Bronchial epithelial cell (primary cell): ENCODE measurements around the gene FNDC3B. TPM values are rescaled to one million over a fixed set of nuclear protein-coding genes. Genes with fewer than 3 reads are reported as not detected.

ENCODE experiments used
- DNase-seq: peaks from one replicate; pipeline ENCODE4 v3.0.0-alpha.2; 2010; ENCODE audit warnings: low read depth
- FAIRE-seq: peaks from 2 replicates; lab custom pipeline; 2011; peaks lifted over from hg19 to GRCh38; lab: Jason Lieb, UNC
- H3K27me3 ChIP-seq: 2 replicates; pipeline ENCODE4 v1.5.1; 2011; ENCODE audit warnings: low read length; ENCODE audit not compliant: control insufficient read depth, insufficient read depth
- H3K36me3 ChIP-seq: 2 replicates; pipeline ENCODE4 v1.5.1; 2011; ENCODE audit warnings: low read length; ENCODE audit not compliant: control insufficient read depth, insufficient read depth
- H3K4me3 ChIP-seq: 2 replicates; pipeline ENCODE4 v1.5.1; 2011; ENCODE audit warnings: mild to moderate bottlenecking, low read depth, low read length, control low read depth
- CTCF ChIP-seq: IDR thresholded peaks from 2 replicates; pipeline ENCODE4 v1.5.1; 2011; ENCODE audit warnings: mild to moderate bottlenecking, moderate library complexity, low read length, control low read depth, inconsistent platforms; ENCODE audit not compliant: insufficient read depth, severe bottlenecking
- total RNA-seq: library from RNA; depleted of rRNA; stranded (reverse); fragments of >200 nt; gene quantifications from 2 replicates; pipeline ENCODE4 v1.2.1, GENCODE V29; 2014

The FNDC3B gene
- total RNA-seq, 1 donor from 2014 or later, result 39.2 TPM

DNA sequence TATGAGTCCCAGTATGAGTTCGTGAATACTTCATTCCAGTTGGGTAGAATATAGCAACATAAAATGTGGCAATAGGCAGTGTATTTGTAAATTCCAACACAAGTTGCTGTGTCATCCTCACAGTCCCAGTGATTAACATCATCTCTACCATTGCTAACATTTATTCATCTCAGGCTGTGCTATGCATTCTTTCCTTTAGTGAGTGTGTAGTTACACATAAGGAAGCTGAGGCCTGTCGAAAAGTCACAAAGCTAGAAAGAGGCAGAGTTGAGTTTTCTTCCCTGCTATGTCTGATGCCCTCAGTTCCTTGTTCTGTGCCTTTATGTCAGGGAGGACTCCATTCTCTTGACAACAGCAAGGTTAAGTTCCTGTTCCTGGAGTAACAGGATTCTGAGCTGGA, 96.4 kb downstream of the FNDC3B start:
- no peak for FAIRE-seq
- Histone ChIP-seq H3K27me3 (no peaks in the 10 kb centered on the region), H3K36me3 (no peaks in the 10 kb centered on the region), H3K4me3 (no peak overlapping the region)
- no peak for TF ChIP-seq CTCF
- peak; percentile 84 for DNase-seq

- Histone ChIP-seq H3K36me3 (no peaks in the 10 kb centered on the region), H3K27me3 (no peaks in the 10 kb centered on the region), H3K4me3 (no peak overlapping the region)
- DNase-seq (no peak), FAIRE-seq (no peak)
- TF ChIP-seq CTCF, result no peak
Observed at GRCh38 chr3:172136330-172136729, 97.0 kb downstream of the FNDC3B start.

- FAIRE-seq, result no peak
Observed at GRCh38 chr3:172137287-172138192, 98.2 kb downstream of the FNDC3B start.

GRCh38 chr3:172138193-172138537, 98.8 kb downstream of the FNDC3B start:
- Histone ChIP-seq H3K36me3 (no peaks in the 10 kb centered on the region), H3K27me3 (no peaks in the 10 kb centered on the region), H3K4me3 (no peak overlapping the region)
- TF ChIP-seq CTCF, result no peak
- DNase-seq (no peak), FAIRE-seq (no peak)

More at GRCh38 chr3:172137287-172138192, 98.2 kb downstream of the FNDC3B start:
- TF ChIP-seq CTCF, result no peak
- H3K27me3 ChIP-seq, result no peaks in the 10 kb centered on the region
- no peak overlapping the region for H3K4me3 ChIP-seq
- no peaks in the 10 kb centered on the region for H3K36me3 ChIP-seq
- peak; percentile 65 for DNase-seq

GRCh38 chr3:172138792-172139507, 99.6 kb downstream of the FNDC3B start:
- FAIRE-seq, result no peak
- TF ChIP-seq CTCF, result no peak

More at GRCh38 chr3:172138792-172139507, 99.6 kb downstream of the FNDC3B start:
- H3K4me3 ChIP-seq, result no peak overlapping the region
- peak; percentile 64 for DNase-seq
- peaks cover under 1% of the 10 kb centered on the region for H3K36me3 ChIP-seq
- H3K27me3 ChIP-seq, result no peaks in the 10 kb centered on the region
